Measurements from ENCODE around the gene KBTBD6. TPM values are rescaled to one million over a fixed set of nuclear protein-coding genes. Genes with fewer than 3 reads are reported as not detected.
"Not testable (repeated sequence)": the region's sequence is repeated elsewhere in the genome, so short reads cannot be mapped to it uniquely, and the experiment has no call there.

Gene KBTBD6
- total RNA-seq, 2 donors from 2014 or later: 6.0 to 6.9 TPM

- no peak for DNase-seq (ENCODE audit: low spot score)
- intact Hi-C loops (cut with DNase I): no loop called here
Observed at GRCh38 chr13:41137241-41137640, 4.6 kb upstream of the KBTBD6 start.

DNA sequence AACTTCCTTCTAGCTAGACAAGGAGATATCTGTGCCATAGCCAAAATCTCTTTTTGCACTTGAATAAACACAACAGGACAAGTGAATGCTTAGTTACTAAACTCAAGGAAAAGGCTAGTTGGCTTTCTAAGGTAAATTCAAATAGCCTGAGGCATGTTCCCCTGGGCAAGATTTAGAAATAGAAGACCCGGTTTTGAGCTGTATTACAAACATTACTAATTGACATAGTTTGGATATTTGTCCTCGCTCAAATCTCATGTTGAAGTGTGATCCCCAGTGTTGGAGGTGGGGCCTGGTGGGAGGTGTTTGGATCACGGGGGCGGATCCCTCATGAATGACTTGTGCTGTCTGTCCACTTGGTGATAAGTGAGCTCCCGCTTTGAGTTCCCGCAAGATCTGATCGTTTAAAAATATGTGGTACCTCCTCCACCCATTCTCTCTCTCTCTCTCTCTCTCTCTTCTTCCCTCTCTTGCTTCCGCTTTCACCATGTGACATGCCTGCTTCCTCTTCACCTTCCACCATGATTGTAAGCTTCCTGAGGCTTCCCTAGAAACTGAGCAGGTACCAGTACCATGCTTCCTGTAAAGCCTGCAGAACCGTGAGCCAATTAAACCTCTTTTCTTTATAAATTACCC lies 3.9 kb upstream of the KBTBD6 start:
- DNase-seq (ENCODE audit: low spot score): no peak
- intact Hi-C loops (cut with DNase I): no loop called here

GRCh38 chr13:41133951-41134350 lies 1.3 kb upstream of the KBTBD6 start:
- DNase-seq (ENCODE audit: low spot score): no peak
- intact Hi-C loops (cut with DNase I): no loop called here

DNA sequence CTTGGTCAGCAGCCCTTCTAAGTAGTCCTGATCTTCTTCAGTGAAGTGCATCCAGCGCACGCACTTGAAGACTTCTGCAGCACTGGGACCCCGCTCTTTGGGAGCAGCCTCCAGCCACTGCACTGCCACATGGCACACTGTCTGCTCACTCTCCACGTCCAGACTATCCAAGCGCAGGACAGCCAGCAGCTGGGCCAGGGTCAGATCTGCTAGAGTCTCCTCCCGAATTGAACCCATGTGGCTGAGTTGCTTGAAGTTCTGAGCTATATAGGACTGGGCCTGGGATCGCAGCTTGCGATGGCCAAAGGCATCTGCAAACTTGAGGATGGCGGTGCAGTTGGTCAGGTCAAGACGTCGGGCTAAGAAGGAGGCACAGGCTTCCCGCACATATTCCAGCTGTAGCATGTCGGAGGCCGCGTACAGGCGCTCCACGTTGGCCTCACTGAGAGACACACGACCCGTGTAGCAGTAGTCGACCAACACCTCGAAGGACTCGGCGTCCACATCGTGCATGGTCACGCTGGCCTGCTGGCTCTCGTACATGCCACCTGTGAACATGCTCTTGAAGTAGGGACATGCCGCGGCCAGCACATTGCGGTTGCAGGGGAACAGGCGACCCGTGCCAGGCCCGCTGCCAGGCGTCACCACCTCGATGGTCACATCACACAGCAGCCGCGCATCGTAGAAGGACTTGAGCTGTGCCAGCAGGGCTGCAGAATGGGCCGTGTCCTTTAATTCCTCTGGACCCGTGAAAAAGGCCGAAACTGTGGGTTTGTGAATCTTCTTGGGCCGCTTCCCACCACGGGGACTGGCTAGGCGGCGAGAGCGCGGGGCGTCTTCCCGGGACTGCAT lies 716 bp downstream of the KBTBD6 start:
- DNase-seq (ENCODE audit: low spot score); intact Hi-C loops (cut with DNase I): not testable (repeated sequence)

DNA sequence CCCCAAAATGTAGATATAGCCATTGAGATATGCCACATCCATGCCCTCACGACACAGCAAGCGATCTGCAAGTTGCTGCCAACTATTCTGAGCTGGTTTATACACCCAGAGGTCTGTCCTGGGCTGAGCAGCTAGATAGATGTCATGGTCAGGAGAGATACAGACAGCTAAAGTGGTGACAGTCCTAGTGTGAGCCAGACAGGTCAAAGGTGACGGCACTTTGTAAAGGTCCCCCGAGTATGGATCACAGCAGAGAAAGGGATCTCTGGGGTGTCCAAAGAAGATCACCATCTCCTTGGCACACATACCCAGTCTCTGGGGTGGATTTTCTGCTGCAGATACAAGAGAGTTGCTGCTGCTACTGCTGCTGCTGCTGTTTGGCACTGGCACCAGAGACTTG lies 1.4 kb downstream of the KBTBD6 start:
- intact Hi-C loops (cut with DNase I); DNase-seq (ENCODE audit: low spot score): not testable (repeated sequence)

DNA sequence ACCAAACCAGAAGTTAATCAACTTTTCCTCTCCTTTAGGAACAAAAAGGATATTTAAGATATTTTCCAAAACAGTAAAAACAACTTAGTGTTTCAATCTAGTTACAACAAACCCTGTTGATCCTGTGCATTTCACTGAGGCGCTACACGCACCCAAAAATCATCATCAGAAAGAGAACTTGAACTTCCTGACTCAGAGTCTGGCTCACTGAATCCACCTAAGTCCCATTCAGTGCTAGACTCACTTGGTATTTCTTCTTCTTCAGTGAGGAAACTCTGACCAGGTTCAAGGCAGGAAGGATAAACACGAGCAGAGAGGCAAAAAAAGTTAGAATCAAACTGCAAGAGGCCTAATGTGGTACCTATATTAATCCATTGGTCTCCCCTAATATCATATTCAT lies 2.2 kb downstream of the KBTBD6 start:
- intact Hi-C loops (cut with DNase I): no loop called here
- no peak for DNase-seq (ENCODE audit: low spot score)

GRCh38 chr13:41127701-41128100 lies 4.9 kb downstream of the KBTBD6 start:
- intact Hi-C loops (cut with DNase I): loop anchor here in 1 of 2 donors (5.0 kb wide), 1 partner anchor 990 kb away; no protein-coding TSS in a partner anchor

GRCh38 chr13:41122838-41123237 lies 9.8 kb downstream of the KBTBD6 start:
- no peak for DNase-seq (ENCODE audit: low spot score)
- intact Hi-C loops (cut with DNase I): no loop called here

More at GRCh38 chr13:41127701-41128100, 4.9 kb downstream of the KBTBD6 start:
- no peak for DNase-seq (ENCODE audit: low spot score)

DNA sequence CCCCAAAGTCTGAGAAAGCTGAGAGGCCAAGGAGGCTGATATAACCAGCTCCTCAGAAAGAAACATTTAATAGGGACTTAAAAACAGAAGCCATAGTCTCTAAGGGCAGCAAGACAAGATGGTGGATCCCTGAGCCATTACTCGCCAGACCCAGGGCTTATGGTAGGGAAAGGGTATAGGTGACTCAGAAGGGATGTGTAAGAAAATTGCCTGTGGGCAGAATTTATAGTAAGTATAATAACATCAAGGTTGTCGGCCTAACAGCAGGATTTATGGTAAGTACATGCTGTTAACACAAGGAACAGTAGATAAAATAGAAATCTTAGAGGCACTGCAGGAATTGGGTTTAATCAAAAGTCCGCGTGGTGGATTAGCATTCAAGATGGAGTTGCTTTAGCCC lies 14.7 kb downstream of the KBTBD6 start:
- intact Hi-C loops (cut with DNase I): no loop called here
- DNase-seq (ENCODE audit: low spot score): no peak

DNA sequence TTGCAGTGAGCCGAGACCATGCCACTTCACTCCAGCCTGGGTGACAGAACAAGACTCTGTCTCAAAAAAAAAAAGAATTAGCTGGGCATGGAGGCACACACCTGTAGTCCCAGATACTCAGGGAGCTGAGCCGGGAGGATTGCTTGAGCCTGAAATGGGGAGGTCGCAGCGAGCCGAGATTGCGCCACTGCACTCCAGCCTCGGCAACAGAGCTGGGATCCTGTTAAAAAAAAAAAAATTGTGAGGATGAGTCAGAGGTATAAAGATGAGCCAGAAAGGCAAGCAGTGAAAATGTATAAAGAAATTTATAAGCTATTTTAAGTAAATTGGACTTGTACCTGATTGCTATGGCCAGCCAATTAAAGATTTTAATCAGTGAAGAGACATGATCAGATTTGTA lies 21.1 kb downstream of the KBTBD6 start:
- no peak for DNase-seq (ENCODE audit: low spot score)
- intact Hi-C loops (cut with DNase I): no loop called here

DNA sequence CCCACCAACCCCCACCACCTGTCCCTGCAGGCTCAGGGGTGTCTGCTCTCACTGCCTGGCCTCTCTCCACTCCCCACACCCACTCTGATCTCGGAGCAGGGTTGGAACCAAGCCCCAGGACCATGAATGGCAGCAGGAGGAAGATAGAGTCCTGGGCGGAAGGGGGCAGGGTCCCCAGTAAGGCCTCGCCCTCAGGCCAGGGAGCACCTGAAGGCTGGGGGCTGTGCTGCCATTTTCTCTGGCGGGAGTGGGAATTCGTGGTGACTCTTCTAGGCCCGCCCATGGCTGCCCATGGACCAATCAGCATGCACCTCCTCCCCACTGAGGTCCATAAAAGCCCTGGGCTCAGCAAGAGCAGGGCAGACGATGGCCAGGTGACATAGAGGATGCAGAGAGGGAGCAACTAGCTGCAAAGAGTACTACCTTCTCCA lies 25.0 kb downstream of the KBTBD6 start:
- intact Hi-C loops (cut with DNase I): no loop called here
- DNase-seq (ENCODE audit: low spot score): no peak

DNA sequence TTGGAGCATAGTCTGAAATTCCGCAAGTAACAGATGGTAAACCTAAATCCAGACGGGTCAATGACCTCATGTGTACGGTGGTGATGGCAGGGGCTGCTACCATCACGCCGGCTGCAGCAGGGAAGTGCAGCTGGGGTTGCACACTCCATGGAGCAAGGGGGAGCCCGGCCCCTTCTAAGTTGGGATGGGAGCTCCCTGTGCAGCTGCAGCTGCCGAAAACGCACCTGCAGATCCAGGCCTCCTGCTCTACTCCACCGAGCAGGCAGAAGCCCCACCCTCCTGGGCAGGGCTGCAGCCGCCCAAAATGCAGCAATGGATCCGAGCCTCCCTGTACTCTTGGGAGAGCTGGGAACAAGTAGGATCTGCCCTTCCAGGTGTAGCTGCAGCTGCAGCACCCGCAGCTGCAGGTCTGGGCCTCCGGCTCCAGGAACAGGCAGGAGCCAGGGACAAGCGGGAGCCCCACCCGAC lies 25.5 kb downstream of the KBTBD6 start:
- intact Hi-C loops (cut with DNase I): no loop called here
- DNase-seq (ENCODE audit: low spot score): no peak

GRCh38 chr13:41099986-41100385 lies 32.6 kb downstream of the KBTBD6 start:
- DNase-seq (ENCODE audit: low spot score): no peak
- intact Hi-C loops (cut with DNase I): no loop called here

- no peak for DNase-seq (ENCODE audit: low spot score)
- intact Hi-C loops (cut with DNase I): no loop called here
Observed at GRCh38 chr13:41098761-41099160, 33.8 kb downstream of the KBTBD6 start.

DNA sequence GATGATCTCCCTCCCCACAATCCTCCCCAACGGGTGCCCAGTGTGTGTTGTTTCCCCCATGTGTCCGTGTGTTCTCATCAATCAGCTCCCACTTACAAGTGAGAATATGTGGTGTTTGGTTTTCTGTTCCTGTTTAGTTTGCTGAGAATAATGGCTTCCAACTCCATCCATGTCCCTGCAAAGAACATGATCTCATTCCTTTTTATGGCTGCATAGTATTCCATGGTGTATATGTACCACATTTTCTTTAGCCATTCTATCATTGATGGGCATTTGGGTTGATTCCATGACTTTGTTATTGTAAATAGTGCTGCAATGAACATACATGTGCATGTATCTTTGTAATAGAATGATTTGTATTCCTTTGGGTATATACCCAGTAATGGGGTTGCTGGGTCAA lies 36.9 kb downstream of the KBTBD6 start:
- intact Hi-C loops (cut with DNase I); DNase-seq (ENCODE audit: low spot score): not testable (repeated sequence)

GRCh38 chr13:41085961-41086585 lies 46.5 kb downstream of the KBTBD6 start:
- DNase-seq (ENCODE audit: low spot score): no peak
- intact Hi-C loops (cut with DNase I): loop anchor here in 1 of 2 donors (5.0 kb wide), 1 partner anchor 1859 kb away; no protein-coding TSS in a partner anchor

DNA sequence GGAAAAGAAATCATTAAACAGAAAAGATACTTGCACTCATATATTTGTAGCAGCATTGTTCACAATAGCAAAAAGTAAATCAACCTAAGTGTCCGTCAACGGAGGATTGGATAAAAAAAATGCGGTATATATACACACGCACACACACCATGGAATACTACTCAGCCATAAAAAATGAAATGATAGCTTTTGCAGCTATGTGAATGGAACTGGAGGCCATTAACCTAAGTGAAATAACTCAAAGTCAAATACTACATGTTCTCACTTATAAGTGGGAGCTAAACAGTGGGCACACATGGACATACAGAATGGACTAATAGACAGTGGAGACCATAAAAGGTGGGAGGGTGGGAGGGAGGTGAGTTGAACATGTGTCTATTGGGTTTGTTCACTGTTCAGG lies 52.9 kb downstream of the KBTBD6 start:
- no peak for DNase-seq (ENCODE audit: low spot score)
- intact Hi-C loops (cut with DNase I): loop anchor here in 1 of 2 donors (5.0 kb wide), 1 partner anchor 143 kb away; no protein-coding TSS in a partner anchor

All from posterior vena cava (tissue), 2 donors.